Nephron (organoid): ENCODE data around the gene CREB3L4.

Experiments used
- H3K27ac Mint-ChIP-seq, 3 experiments: 2 replicates each; pipeline ENCODE4 v1.8.0; 2020; ENCODE audit warnings: mixed read lengths in 3 of 3, mild to moderate bottlenecking in 2 of 3, moderate library complexity in 1 of 3
- H3K27me3 Mint-ChIP-seq: 2 replicates; pipeline ENCODE4 v1.8.0; 2021; ENCODE audit warnings: low read depth, mild to moderate bottlenecking, moderate library complexity, mixed read lengths
- H3K36me3 Mint-ChIP-seq: 2 replicates; pipeline ENCODE4 v1.8.0; 2020; ENCODE audit warnings: low read depth, mixed read lengths
- H3K4me1 Mint-ChIP-seq: 2 replicates; pipeline ENCODE4 v1.8.0; 2020; ENCODE audit warnings: mixed read lengths
- H3K4me3 Mint-ChIP-seq, 3 experiments: 2 replicates each; pipeline ENCODE4 v1.8.0; 2020; ENCODE audit warnings: mild to moderate bottlenecking in 3 of 3, mixed read lengths in 3 of 3, moderate library complexity in 2 of 3
- H3K9me3 Mint-ChIP-seq: 2 replicates; pipeline ENCODE4 v1.8.0; 2020; ENCODE audit warnings: mixed read lengths
- CTCF ChIP-seq, 3 experiments: fragments of 200-600 bp; sonication (generic); IDR thresholded peaks; one replicate each; pipeline ENCODE4 v1.5.0; 2021; ENCODE audit warnings: antibody characterized with exemption in 3 of 3; ENCODE audit not compliant: unreplicated experiment in 3 of 3

The CREB3L4 gene

GRCh38 chr1:153929426-153929825, 38.3 kb upstream of the CREB3L4 start:
- H3K4me3 Mint-ChIP-seq, result no peak overlapping the region
- no peaks in the 10 kb centered on the region for H3K27me3 Mint-ChIP-seq
- H3K4me1 Mint-ChIP-seq, result no peaks in the 10 kb centered on the region
- H3K9me3 Mint-ChIP-seq, result no peaks in the 10 kb centered on the region
- H3K36me3 Mint-ChIP-seq, result peaks cover 15% of the 10 kb centered on the region
- no peak for TF ChIP-seq CTCF (IDR thresholded peaks at IDR 0.05; ENCODE audit: unreplicated experiment in 3 of 3)
- no peak overlapping the region for H3K27ac Mint-ChIP-seq

- no peak for TF ChIP-seq CTCF (IDR thresholded peaks at IDR 0.05; ENCODE audit: unreplicated experiment in 3 of 3)
- no peak overlapping the region for H3K4me3 Mint-ChIP-seq
- no peaks in the 10 kb centered on the region for H3K27me3 Mint-ChIP-seq
- no peak overlapping the region for H3K27ac Mint-ChIP-seq
- peaks cover 18% of the 10 kb centered on the region for H3K36me3 Mint-ChIP-seq
- no peaks in the 10 kb centered on the region for H3K9me3 Mint-ChIP-seq
- no peaks in the 10 kb centered on the region for H3K4me1 Mint-ChIP-seq
Measured at GRCh38 chr1:153929981-153930948, 37.4 kb upstream of the CREB3L4 start.

- no peak overlapping the region for H3K4me3 Mint-ChIP-seq
Measured at GRCh38 chr1:153932156-153933131, 35.3 kb upstream of the CREB3L4 start.

GRCh38 chr1:153933430-153933829, 34.3 kb upstream of the CREB3L4 start:
- peaks cover 41% of the 10 kb centered on the region for H3K36me3 Mint-ChIP-seq
- no peak overlapping the region for H3K27ac Mint-ChIP-seq
- H3K4me1 Mint-ChIP-seq, result no peaks in the 10 kb centered on the region
- no peak for TF ChIP-seq CTCF (IDR thresholded peaks at IDR 0.05; ENCODE audit: unreplicated experiment in 3 of 3)
- no peaks in the 10 kb centered on the region for H3K27me3 Mint-ChIP-seq
- no peak overlapping the region for H3K4me3 Mint-ChIP-seq
- no peaks in the 10 kb centered on the region for H3K9me3 Mint-ChIP-seq

More at GRCh38 chr1:153932156-153933131, 35.3 kb upstream of the CREB3L4 start:
- no peaks in the 10 kb centered on the region for H3K9me3 Mint-ChIP-seq
- no peak for TF ChIP-seq CTCF (IDR thresholded peaks at IDR 0.05; ENCODE audit: unreplicated experiment in 3 of 3)
- H3K27me3 Mint-ChIP-seq, result no peaks in the 10 kb centered on the region
- H3K27ac Mint-ChIP-seq, result no peak overlapping the region
- H3K4me1 Mint-ChIP-seq, result no peaks in the 10 kb centered on the region
- peaks cover 36% of the 10 kb centered on the region for H3K36me3 Mint-ChIP-seq

GRCh38 chr1:153933955-153934354, 33.7 kb upstream of the CREB3L4 start:
- TF ChIP-seq CTCF (IDR thresholded peaks at IDR 0.05; ENCODE audit: unreplicated experiment in 3 of 3), result no peak
- Mint-ChIP-seq H3K36me3 (peaks cover 45% of the 10 kb centered on the region), H3K27ac (no peak overlapping the region), H3K4me1 (no peaks in the 10 kb centered on the region), H3K4me3 (no peak overlapping the region), H3K9me3 (no peaks in the 10 kb centered on the region), H3K27me3 (no peaks in the 10 kb centered on the region)
